GM21619 (cell line): ENCODE results near the gene LRP1B.
"Not testable (repeated sequence)": the region's sequence is repeated elsewhere in the genome, so short reads cannot be mapped to it uniquely, and the experiment has no call there.

Source experiments
- ATAC-seq: cut with Tn5 transposase; IDR thresholded peaks from one replicate; pipeline ENCODE4 v1.9.1; 2021; ENCODE audit not compliant: unreplicated experiment

Gene LRP1B

DNA sequence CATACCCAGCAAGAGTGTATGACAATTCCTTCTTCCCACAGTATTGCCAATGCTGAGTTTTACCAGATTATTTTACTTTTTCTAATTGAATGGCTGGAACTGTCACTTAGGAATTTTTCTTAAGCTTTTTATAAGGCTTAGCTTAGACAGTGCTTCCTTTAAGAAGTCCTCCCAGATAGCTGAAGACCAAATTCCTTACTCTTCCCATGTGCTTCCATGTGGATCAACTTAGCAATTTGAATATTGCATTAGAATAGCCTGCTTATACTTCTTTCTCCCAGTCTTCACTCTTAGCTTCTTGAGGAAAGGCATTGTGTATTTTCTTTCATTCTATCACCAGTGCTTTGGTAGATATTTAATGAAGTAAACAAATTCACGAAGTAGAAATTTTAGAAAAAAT is 1144.4 kb downstream of the LRP1B start:
- ATAC-seq: no peak

DNA sequence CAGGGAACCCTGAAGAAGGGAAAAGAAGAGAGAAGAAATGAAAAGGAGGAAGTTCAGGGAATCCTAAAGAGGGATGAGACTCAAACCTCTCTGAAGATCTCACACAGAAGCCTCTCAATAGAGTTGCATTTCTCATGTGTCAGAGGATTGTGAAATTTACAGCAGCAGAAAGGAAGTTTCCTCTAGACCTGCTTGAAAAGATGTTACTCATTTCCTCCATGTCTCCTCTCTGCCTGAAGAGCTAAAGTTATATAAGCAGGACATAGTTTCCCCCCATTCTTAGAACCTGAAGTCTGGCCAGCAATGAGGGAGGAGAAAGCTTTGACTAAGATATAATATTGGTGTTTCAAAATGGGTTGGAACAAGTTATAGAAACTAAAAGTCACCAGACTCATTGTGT is 1155.6 kb downstream of the LRP1B start:
- ATAC-seq: no peak

DNA sequence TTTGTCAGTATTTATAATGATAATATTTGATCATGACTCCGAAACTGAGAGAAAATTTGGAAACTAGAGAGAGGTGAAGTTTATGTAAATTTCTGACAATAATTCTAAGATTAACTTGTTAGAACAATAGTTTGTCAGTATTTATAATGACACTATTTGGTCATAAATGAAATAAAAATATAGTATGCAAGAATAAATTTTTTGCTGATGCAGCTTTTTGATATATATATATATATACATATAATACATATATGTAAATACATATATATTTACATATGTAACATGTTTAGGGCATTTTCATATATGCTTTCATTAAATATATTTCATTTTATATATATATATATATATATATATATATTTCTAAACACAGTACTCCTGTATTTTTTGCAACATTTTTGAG is 1158.1 kb downstream of the LRP1B start:
- ATAC-seq: no peak

DNA sequence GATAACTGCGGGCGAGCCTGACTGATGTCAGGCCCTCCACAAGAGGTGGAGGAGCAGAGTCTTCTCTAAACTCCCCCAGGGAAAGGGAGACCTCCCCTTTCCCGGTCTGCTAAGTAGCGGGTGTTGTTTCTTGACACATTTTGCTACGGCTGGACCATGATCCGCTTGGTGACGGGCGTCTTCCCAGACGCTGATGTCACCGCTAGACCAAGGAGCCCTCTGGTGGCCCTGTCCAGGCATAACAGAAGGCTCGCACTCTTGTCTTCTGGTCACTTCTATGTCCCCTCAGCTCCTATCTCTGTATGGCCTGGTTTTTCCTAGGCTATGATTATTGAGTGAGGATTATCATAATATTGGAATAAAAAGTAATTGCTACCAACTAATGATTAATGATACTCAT is 1166.5 kb downstream of the LRP1B start:
- not testable (repeated sequence) for ATAC-seq

DNA sequence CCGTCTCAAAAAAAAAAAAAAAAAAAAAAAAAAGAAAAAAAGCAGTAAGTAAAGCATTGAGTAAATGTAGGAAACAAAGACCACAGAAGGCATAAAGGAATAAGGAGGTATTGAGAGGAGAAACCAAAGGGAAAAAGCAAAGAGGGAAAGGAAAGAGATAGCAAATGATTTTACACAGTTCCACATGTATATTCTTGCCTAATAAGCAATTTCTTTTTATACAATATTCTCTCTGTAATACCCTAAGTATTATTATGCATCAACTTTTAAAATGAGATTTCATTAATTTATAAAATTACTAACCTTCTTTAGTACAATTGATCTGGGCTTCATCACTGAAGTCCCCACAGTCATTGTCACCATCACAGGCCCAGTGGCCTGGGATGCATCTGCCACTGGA is 1180.9 kb downstream of the LRP1B start:
- no peak for ATAC-seq

DNA sequence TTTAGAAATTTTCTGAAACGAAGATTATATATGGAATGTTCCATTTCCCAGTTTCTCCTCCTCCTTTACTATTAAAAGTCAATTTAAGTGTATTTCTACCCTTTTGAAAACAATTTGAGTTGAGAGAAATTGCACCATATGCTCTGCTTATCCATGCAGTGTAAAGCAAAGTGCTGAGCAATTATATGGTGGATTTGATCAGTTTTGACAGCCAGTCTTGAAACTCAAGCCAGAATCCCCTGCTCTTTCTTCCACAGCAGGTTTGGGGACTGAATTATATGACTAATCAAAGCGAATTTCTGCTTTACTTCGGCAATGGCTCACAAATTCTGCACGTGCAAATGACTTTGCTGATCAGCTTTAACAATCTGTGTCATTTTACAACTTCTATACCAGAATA is 1183.6 kb downstream of the LRP1B start:
- no peak for ATAC-seq

DNA sequence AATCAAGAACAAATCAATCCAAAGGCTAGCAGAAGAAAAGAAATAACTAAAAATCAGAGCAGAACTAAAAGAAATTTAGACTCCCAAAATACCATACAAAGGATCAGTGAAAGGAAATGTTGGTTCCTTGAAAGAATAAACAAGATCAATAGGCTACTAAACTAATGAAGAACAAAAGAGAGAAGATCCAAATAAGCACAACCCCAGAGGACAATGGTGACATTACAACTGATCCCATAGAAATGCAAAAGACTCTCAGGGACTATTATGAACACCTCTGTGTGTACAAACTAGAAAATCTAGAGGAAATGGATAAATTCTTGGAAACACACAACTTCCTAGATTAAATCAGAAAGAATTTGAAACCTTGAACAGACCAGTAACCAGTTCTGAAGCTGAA is 1186.9 kb downstream of the LRP1B start:
- ATAC-seq: no peak

DNA sequence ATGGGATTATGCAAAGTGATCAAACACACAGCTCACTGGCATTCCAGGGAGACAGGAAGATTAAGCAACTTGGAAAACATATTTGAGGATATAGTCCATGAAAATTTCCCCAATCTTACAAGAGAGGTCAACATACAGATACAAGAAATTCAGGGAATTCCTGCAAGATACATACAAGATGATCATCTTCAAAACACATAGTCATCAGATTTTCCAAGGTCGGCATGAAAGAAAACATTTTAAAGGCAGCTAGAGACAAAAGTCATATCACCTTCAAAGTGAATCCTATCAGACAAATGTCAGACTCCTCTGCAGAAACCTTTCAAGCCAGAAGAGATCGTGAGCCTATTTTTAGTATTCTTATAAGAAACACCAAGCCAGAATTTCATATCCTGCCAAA is 1188.5 kb downstream of the LRP1B start:
- no peak for ATAC-seq

DNA sequence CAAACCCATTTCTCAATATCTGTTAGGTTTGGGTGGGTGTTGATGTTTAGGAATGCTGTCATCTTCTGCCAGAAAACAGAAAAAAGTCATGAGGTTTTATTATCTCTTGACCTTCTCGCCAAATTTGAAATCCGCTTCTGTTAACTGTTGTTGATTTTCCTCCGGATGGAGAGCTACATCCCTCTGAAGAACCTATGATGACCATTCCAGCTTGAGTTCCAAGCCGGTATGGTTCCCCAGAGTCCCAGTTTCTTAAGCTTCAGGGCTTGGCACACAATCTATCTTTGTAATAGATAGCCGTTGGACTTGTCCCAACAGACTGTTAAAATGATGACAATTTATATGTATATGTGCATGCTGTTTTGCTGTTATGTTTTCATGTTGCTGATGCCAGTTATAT is 1201.0 kb downstream of the LRP1B start:
- no peak for ATAC-seq

DNA sequence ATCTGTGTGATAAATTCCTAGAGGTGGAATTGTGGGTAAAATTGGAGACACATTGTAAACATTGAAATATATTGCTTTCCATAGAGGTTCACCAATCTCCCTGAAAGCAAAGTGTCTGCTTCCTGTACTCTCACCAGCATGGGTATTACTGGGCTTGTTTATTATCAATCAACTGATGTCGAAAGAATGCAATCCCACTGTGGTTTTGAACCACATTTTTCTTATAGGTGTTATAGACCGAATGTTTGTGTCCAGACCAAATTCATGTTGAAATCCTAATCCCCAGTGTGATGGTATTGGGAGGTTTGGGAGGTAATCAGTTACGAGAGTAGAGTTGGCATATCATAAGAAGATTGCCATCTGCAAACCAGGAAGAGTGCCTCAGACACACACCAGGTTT is 1212.4 kb downstream of the LRP1B start:
- ATAC-seq: no peak

DNA sequence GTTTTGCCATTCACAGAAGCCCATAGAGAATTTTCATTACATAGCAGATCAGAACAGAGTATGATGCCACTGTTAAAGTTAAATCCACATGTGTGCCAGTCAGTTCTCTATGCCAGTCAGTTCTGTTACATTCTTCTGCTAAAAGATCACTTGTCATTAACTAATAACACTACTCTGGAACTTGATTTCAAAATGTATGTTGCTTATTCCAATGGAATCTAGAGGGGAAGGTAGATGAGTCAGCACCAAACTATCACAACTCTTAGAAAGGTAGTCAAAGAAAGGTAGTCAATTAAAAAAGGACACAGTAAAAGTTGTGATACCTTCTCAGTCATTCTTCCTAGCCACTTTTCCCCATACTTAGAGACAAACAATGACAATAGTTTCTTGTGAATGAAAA is 1214.4 kb downstream of the LRP1B start:
- ATAC-seq: no peak

DNA sequence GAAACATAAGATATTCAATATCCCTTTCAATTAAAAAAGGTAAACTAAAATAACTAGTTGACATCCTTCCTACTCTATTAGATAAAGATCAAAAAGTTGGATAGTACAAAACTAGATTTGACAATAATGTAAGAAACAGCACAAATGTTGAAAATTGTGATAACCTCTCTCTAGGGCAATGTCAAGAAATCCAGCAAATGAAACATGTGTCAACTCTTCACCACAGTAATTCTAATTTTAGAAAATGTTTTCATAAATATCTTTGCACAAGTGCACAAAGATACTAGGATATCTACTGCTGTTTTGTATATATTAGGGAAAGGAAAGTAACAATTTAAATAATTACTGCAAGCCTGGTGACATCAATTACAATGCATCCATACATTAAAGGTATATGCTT is 1220.1 kb downstream of the LRP1B start:
- no peak for ATAC-seq

DNA sequence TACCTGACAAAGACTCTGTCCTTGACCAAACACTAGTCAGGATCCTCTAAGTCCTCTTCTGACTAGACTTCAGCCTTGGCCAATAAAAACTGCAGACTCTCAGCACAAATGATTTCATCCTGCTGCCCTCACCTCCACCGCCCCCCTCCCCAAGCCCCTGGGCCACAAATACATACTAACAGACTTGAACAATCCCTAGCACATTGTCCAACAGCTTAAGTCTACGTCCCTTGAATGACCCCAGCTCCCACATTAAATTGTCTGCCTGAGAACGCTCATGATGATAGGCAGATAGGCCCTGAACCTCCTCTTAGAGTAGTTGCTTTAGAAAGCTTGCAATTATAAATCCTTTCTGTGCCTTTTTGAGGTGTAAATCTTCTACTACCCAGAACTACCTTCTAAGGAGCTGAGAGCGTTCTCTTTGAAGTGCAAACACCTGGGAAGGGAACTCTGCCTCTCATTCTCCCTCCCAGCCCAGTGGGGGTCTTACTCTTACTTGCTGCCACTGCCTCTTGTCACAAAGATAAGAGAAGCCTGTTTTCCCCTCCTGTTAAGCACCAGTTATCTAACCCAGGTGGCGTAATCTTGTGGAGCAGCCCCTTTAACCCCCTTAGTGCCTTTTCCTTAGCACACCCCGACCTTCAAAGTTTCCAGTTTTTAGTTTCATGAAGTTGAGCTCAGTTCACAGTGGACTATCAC is 1225.6 kb downstream of the LRP1B start:
- no peak for ATAC-seq

DNA sequence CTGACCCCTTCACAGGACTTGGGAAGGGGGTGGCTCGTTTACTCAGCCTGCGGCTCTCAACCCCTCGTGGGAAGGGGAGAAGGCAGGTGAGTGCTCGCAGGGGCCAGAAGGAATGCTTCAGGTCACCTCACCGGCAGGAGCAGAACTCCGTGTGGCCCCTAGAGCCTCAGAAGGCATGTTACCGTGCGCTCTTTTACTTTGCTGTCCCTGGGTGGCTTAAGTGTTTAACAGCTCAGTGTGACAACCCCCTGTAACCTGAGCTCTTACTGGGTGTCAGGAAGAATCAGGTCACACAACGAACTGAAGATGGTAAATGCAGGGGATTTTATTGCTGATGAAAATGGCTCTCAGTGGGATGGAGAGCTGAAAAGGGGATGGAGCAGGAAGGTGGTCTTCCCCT is 1235.4 kb downstream of the LRP1B start:
- no peak for ATAC-seq

DNA sequence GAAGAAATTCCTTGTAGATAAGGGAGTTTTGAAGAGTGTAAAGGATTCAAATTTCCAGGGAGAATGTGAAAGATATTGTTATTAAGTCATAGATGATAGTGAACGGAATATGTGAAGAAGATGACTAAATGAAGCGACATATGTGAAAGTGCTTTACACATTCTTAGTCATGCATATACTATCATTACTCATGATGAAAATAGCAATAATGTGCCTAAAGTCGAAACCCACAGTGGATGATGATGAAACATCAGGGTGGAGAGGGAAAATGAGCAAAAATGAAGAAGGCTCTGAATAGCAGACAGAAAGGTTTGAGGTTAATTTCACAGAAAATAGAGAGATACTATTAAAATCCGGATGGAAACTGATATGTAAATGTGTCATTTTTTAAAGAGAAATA is 1237.1 kb downstream of the LRP1B start:
- no peak for ATAC-seq

DNA sequence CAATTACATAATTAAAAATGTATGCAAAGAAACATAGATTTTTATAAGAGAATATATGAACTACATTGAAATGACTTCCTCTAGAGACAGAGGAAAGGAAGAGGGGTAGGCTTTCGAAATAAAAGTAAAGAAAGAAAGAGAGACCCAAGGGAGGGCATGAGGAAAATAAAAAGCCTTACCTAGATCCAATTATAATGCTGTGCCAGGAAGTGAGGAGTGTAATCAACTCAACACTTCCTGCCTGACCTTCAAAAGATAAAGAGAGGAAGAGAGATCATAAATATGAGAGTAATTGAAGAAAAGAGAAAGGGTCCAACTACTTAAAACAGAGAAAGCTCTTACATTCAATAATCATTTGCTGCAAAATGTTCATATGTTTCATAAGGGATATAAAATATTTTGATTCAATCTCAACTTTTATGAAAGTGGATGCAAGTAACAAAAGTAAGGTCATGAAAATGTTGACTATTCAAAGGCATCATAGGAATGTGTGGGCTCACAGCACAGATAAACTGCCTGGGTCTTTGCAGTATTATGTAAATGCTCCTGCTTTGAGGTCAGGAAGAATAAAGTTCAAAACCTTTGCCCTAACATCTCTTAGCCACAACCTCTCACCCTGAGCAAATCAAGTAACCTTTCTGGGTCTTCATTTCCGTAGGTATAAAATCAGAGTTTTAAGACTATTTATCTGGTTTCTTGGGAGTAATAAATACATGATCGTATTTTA is 1237.7 kb downstream of the LRP1B start:
- ATAC-seq: no peak

DNA sequence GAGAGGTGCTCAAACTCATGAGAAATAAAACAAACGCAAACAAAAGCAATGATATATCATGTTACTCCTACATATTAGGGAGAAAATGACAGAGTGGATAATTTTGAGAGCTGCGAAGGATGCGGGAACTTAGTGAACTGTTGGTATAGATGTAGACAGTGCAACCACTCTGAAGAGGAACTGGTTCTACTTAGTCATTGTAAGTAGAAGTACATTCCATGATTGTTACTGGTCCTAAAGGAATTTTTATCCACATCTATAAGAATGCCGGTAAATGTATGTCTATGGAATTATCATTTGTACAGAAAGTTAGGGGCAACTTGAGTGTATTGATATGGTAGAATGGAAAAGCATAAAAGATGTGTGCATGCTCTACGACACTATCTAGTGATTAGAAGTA is 1238.4 kb downstream of the LRP1B start:
- ATAC-seq: no peak

DNA sequence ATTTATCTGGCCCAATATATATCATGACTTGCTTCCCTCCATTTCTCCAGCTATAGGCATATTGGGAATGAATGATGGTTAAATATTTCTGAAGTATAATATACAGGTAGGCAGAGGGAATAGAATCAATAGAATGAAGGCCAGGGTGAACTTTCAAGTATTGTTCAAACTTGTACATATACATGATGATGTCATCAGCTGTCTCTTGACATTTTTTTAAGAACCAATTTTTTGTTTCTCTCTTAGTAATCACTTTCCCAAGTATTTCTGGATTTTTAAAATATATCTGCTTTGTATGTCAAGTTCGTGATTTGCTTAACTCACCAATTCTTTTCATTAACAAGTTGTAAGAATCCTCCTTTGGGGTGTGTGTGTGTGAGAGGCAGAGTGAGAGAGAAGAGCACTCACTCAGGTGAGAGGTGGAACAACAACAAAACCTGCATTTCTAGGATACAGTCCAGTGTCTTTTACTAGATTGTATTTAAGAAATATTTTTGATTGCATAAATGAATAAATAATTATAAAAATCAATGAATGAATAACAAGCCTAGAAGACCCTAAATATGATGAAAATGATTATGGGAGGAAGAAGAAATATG is 1239.1 kb downstream of the LRP1B start:
- ATAC-seq: no peak

DNA sequence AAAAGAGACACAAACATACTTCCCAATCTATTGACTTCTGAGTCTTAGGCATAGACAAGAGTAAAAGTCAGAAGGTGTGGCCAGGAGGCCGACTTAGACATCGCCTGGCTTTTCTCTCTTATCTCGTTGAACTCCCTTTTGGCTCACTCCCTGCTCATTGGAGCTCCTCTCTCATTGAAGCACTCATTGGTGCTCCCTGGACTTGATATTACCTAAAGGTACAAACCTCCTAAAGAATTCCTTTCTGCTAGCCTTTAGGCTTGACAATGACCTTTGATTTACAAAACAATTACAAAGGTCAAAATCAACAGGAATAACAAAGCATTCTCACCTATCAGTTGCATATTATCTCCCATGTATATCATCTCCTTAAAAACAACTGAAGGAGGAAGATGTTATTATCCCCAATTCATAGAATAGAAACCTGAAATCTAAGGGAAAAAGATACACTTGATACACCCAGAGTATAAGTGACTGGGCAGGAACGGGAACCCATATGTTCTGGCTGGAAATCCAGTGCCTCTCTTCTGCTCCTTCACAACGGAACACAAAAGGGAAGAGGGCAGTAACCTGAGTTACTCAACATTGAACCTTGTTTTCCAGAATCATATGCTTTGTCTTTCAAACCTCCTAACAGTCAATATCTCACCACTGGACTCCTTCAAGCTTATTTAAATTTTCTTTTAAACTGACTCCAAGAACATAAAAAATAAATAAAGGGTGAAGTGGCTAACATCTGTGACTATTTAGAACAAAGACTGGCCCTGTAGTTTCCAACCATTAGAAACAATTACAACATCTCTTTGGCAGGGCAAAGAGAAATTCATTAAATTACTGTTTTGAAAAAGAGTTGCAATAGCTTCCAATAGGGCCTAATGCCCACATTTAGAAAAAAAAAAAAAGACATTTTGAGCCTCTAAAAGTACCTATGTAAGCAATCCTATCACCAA is 1247.9 kb downstream of the LRP1B start:
- no peak for ATAC-seq

DNA sequence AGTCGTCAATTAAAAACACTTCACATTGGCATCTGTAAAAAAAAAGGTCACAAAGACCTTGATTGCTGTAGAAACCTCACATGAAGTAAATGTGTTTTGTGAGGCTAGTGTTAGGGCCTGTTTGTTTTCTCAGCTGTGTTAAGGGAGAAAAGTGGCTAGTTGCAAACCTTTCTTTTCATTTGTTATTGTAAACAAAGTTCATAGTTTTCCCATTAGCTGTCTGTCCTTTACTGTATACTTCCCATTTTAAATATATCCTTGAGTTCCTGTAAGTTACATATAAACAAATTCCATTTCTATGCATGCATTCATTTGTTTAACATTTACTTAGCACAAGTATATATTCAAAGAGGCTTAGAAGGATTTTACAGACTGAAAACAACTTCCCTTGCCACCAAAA is 1250.2 kb downstream of the LRP1B start:
- no peak for ATAC-seq

DNA sequence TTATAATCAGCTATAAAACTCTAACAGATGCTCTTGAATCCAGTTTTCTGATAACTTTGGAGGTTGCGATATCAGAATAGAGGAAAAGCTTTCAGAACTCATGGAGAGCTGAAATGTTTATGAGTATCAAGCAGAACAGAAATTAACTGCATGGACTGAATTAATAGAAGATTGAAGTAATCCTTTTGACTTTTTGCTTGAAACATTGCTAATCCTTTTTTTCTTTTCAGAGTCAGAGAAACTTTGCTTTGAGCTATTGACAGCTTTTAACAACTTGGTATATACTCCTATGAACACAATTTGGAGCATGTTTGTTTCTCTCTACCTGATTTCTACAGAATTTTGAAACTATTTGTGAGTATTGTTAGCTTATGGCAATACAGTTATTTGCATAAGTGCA is 1254.8 kb downstream of the LRP1B start:
- no peak for ATAC-seq
